ENCODE data around the gene TASP1. TPM values are rescaled to one million over a fixed set of nuclear protein-coding genes. Genes with fewer than 3 reads are reported as not detected.
"Not testable (repeated sequence)": the region's sequence is repeated elsewhere in the genome, so short reads cannot be mapped to it uniquely, and the experiment has no call there.

TASP1 gene
- total and polyA plus RNA-seq, 2 donors (not counting 3 experiments of a cell fraction or from before 2014, with no cell fraction given): 3.5 to 8.9 TPM

DNA sequence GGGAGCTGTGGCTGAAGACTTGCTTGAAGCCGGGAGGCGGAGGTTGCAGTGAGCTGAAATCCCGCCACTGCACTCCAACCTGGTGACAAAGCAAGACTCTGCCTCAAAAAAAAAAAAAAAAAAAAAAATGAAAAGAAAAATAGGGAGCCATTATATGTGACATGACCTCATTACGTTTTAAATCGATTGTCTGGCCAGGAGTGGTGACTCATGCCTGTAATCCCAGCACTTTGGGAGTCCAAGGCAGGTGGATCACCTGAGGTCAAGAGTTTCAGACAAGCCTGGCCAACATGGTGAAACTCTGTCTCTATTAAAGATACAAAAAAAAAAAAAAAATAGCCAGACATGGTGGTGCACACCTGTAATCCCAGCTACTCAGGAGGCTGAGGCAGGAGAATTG, 19.3 kb upstream of the TASP1 start:
- H3K4me1 ChIP-seq (ENCODE audit: control insufficient read depth, extremely low read depth, insufficient read depth, low read length); CTCF ChIA-PET; BruUV-seq (replicated peaks); H3K79me2 ChIP-seq (ENCODE audit: control insufficient read depth, insufficient read depth, low read length); dilution Hi-C loops (cut with MboI; ENCODE audit: extremely low pct_ligation_motif_present, low sequenced_read_pairs); intact Hi-C loops (cut with micrococcal nuclease); H3K4me3 ChIP-seq (replicated peaks in 1 of 3; ENCODE audit: insufficient read depth in 1 of 3, low read depth in 1 of 3, low read length in 3 of 3); H3K27ac ChIP-seq (ENCODE audit: insufficient read depth, low read depth, low read length); FAIRE-seq; H4K20me1 ChIP-seq (replicated peaks; ENCODE audit: control insufficient read depth, extremely low read depth, insufficient read depth, low read length); H3K9ac ChIP-seq (replicated peaks; ENCODE audit: extremely low read depth, insufficient read depth, low read length); H3K9me3 ChIP-seq (replicated peaks; ENCODE audit: control insufficient read depth, insufficient read depth, low read length); DNase-seq (ENCODE audit: low read depth, low spot score); H3K36me3 ChIP-seq (ENCODE audit: control insufficient read depth in 2 of 2, extremely low read depth in 1 of 2, insufficient read depth in 2 of 2, low read length in 2 of 2); H3K4me2 ChIP-seq (ENCODE audit: insufficient read depth, low read length); H3K27me3 ChIP-seq (ENCODE audit: control insufficient read depth in 2 of 2, insufficient read depth in 2 of 2, low read length in 2 of 2); H2AFZ ChIP-seq (ENCODE audit: low read depth, low read length); POLR2A ChIA-PET; H3K9me1 ChIP-seq (replicated peaks; ENCODE audit: control insufficient read depth, extremely low read depth, insufficient read depth, low read length): not testable (repeated sequence)

DNA sequence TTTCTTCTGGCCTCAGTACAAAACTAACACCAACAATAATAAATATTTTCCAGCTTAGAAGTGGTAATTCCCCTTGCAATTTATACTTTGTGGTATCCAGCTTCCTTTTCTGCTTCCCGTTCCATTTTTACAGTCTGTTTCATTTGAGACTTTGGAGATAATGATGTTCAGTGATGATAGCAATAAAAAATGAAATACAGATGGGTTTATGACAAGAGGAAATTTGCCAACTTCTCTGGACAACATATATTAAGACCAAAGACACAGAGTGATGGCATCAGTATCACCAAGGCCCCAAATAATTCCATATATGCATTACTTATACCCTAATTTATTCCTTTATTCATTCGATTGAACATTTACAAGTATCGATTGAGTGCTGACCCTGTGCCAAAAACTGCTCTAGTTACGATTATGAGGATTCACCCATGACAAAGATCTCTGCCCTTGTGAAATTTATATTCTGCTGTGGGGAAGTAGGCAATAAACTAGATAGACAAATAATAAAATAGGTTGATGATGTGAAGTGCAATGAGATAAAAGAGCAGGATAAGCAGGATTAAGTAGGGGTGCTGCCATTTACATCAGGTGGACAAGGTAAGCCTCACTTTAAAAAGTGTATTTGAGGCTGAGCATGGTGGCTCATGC, 18.1 kb upstream of the TASP1 start:
- FAIRE-seq (no peak), DNase-seq (ENCODE audit: low read depth, low spot score) (no peak)
- dilution Hi-C loops (cut with MboI; ENCODE audit: extremely low pct_ligation_motif_present, low sequenced_read_pairs) (no loop called here), intact Hi-C loops (cut with micrococcal nuclease) (no loop called here)
- H3K27me3 ChIP-seq (ENCODE audit: control insufficient read depth in 2 of 2, insufficient read depth in 2 of 2, low read length in 2 of 2): peaks cover 0 to 5% of the 10 kb centered on the region in 2 experiments
- H2AFZ ChIP-seq (ENCODE audit: low read depth, low read length): no peak overlapping the region
- H4K20me1 ChIP-seq (replicated peaks; ENCODE audit: control insufficient read depth, extremely low read depth, insufficient read depth, low read length): no peaks in the 10 kb centered on the region
- ChIA-PET CTCF (no interaction called here), POLR2A (no interaction called here)
- H3K4me3 ChIP-seq (replicated peaks in 1 of 3; ENCODE audit: insufficient read depth in 1 of 3, low read depth in 1 of 3, low read length in 3 of 3): no peak overlapping the region
- no peak overlapping the region for H3K9ac ChIP-seq (replicated peaks; ENCODE audit: extremely low read depth, insufficient read depth, low read length)
- no peak for TF ChIP-seq FOS (IDR thresholded peaks at IDR 0.05; ENCODE audit: borderline replicate concordance, insufficient read depth, low read length)
- TF ChIP-seq EZH2 (IDR thresholded peaks at IDR 0.05; ENCODE audit: borderline replicate concordance, low read depth, low read length, severe bottlenecking): no peak
- TF ChIP-seq, protein P1, sequence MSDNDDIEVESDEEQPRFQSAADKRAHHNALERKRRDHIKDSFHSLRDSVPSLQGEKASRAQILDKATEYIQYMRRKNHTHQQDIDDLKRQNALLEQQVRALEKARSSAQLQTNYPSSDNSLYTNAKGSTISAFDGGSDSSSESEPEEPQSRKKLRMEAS (IDR thresholded peaks at IDR 0.05; ENCODE audit: insufficient read depth, insufficient read length): no peak
- no peak for TF ChIP-seq JUN (IDR thresholded peaks at IDR 0.05; ENCODE audit: borderline replicate concordance, insufficient read depth, insufficient read length, low read depth)
- TF ChIP-seq POLR2AphosphoS5 (IDR thresholded peaks at IDR 0.05; ENCODE audit: insufficient read depth, low read depth, low read length): no peak
- TF ChIP-seq MYC (IDR thresholded peaks at IDR 0.05; ENCODE audit: low read depth, low read length): no peak
- TF ChIP-seq POLR2A (IDR thresholded peaks at IDR 0.05; ENCODE audit: low read depth, low read length): no peak
- TF ChIP-seq, protein P2, sequence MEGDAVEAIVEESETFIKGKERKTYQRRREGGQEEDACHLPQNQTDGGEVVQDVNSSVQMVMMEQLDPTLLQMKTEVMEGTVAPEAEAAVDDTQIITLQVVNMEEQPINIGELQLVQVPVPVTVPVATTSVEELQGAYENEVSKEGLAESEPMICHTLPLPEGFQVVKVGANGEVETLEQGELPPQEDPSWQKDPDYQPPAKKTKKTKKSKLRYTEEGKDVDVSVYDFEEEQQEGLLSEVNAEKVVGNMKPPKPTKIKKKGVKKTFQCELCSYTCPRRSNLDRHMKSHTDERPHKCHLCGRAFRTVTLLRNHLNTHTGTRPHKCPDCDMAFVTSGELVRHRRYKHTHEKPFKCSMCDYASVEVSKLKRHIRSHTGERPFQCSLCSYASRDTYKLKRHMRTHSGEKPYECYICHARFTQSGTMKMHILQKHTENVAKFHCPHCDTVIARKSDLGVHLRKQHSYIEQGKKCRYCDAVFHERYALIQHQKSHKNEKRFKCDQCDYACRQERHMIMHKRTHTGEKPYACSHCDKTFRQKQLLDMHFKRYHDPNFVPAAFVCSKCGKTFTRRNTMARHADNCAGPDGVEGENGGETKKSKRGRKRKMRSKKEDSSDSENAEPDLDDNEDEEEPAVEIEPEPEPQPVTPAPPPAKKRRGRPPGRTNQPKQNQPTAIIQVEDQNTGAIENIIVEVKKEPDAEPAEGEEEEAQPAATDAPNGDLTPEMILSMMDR (IDR thresholded peaks at IDR 0.05; ENCODE audit: extremely low read depth in 1 of 2, insufficient read depth in 1 of 2, low read depth in 1 of 2, low read length in 2 of 2): no peak
- no peak for TF ChIP-seq GATA2 (IDR thresholded peaks at IDR 0.05; ENCODE audit: insufficient read depth, insufficient read length, low read depth, low read length)
- no peak overlapping the region for H3K4me2 ChIP-seq (ENCODE audit: insufficient read depth, low read length)
- no peak overlapping the region for H3K27ac ChIP-seq (ENCODE audit: insufficient read depth, low read depth, low read length)
- H3K79me2 ChIP-seq (ENCODE audit: control insufficient read depth, insufficient read depth, low read length): no peaks in the 10 kb centered on the region
- BruUV-seq (replicated peaks): no TSS peak
- no peaks in the 10 kb centered on the region for H3K4me1 ChIP-seq (ENCODE audit: control insufficient read depth, extremely low read depth, insufficient read depth, low read length)
- H3K9me3 ChIP-seq (replicated peaks; ENCODE audit: control insufficient read depth, insufficient read depth, low read length): no peaks in the 10 kb centered on the region
- no peaks in the 10 kb centered on the region for H3K36me3 ChIP-seq (ENCODE audit: control insufficient read depth in 2 of 2, extremely low read depth in 1 of 2, insufficient read depth in 2 of 2, low read length in 2 of 2)
- no peaks in the 10 kb centered on the region for H3K9me1 ChIP-seq (replicated peaks; ENCODE audit: control insufficient read depth, extremely low read depth, insufficient read depth, low read length)

Measured in endothelial cell of umbilical vein (primary cell).